Activated CD4-positive, CD25-positive, alpha-beta regulatory T cell treated with anti-CD3 and anti-CD28 coated beads, Interleukin-2, amount 50 U/mL, for 16 hours (primary cell): ENCODE results near the gene LOX.

Experiments
- DNase-seq: peaks from one replicate; pipeline ENCODE4 v3.0.0-alpha.2; 2020; ENCODE audit warnings: low read depth, low spot score

Gene LOX

GRCh38 chr5:122078116-122079110, at the start of gene LOX:
LOX (minus strand) TSS chr5:122078259; CDS start chr5:122077985, 274 bp downstream.
- DNase-seq: no peak

DNA sequence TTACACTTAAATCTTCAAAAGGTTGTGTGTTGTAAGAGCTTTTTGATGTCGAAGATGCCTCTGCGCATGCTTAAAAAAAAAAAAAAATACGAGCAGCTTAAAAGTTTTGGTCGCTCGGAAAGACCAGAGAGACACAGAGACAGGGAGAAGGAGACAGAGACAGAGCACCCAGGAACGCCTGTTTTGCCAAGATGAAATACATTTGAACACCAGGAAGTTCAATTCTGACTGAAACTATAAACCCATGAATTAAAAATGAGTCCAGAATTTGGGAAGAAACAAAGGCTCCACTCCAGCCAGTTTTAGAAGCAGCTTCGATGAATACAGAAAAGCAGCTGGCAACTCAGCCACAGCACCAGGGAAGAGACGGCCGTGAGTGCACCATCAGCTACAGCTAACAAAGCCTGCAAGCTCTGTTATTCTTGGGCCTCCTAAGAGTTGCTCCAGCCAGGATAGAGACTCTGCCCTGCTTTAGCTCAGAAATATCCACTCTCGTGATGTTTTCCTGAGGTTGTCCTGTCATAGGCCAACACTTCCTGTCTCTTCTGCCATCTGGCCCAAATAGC, 48.8 kb upstream of the LOX start:
- DNase-seq: no peak

GRCh38 chr5:122126177-122126755, 48.2 kb upstream of the LOX start:
- no peak for DNase-seq

DNA sequence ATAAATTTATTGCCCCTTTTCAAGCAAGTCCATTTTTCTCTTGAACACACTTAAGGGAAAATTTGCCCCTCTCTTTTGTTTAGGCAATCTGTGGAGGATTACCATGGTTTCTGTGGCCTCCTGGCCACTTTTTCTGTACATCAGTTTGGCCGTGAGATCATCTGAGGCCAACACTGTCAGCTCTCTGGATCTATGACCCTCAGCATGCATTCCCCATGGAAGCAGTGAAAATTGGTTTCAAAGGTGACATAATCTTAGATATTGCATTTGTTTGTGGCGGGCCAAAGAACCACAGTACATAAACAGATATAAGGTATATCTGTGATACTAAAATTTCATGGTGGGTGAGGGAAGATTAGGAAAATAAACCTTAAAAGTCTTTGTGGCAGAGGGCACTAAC, 46.7 kb upstream of the LOX start:
- no peak for DNase-seq

- no peak for DNase-seq
These were observed 43.7 kb upstream of the LOX start for GRCh38 chr5:122121479-122122465.

DNA sequence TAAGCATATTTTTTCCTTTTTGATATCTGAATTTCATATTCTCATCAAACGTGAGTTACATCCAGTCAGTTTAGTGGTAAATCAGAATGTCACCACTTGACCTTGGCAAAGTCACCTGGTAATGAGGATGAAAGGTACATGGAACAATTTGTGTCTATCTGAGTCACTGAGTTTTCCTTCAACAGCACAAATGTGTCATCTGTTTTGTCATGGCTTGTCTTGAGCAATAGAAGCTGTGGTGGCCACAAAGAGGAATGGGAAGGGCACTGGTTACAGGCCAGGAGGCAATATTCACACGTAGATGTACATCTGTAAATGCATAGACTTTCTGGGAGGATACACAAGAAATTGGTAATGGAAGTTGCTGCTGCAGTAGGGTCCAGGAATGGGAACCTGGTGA, 42.9 kb upstream of the LOX start:
- DNase-seq: no peak

- no peak for DNase-seq
These were observed 42.4 kb upstream of the LOX start for GRCh38 chr5:122120493-122120892.

GRCh38 chr5:122119205-122119604, 41.1 kb upstream of the LOX start:
- DNase-seq: no peak

DNA sequence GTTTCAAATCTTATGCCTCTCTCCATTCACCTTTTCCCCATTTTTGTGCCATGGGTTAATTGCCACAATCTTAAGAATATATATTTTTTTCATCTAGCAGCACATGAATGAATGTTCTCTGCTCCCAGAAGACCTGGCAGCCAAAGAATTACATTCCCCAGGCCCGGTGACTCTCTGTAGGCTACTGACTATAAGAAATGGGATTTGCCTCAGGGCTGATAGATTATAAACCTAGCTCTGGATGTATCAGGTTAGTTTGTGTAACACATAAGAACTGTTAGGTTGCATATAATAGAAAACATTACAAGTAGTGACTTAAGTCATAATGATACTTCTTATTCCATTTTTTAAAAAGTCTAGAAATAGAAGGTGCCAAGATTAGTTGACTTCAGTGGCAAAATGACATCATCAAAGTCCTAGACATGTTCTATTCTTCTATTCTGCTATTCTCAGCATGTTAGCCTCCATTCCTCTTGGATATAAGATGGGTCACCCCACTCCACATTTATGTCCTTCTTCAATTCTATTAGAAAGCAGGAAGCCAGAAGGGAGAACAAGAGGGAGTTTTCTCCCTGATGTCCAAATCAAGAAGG, 40.4 kb upstream of the LOX start:
- no peak for DNase-seq

- no peak for DNase-seq
These were observed 36.4 kb upstream of the LOX start for GRCh38 chr5:122114501-122114900.

GRCh38 chr5:122112733-122113558, 34.9 kb upstream of the LOX start:
- no peak for DNase-seq

- no peak for DNase-seq
These were observed 34.0 kb upstream of the LOX start for GRCh38 chr5:122112063-122112462.

DNA sequence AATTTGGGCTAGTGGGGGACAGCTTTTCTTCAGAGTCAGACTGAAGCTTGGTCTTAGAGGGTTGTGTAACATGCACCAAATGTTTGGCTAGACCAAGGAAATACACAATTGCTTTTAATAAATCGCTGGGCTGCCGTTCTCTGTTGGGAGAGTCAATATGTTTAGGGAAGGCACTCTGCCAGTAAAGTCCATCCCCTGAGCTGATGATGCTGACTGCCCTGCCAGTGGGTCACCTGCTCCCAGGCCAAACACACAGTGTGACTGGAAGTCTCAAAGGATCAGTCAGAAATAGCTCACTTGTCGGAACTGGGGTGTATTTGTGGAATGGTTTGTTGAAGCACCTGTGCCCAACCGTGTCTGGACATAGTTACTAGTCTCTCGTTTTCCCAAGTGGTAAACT, 33.4 kb upstream of the LOX start:
- DNase-seq: no peak

GRCh38 chr5:122110987-122111386, 32.9 kb upstream of the LOX start:
- no peak for DNase-seq

DNA sequence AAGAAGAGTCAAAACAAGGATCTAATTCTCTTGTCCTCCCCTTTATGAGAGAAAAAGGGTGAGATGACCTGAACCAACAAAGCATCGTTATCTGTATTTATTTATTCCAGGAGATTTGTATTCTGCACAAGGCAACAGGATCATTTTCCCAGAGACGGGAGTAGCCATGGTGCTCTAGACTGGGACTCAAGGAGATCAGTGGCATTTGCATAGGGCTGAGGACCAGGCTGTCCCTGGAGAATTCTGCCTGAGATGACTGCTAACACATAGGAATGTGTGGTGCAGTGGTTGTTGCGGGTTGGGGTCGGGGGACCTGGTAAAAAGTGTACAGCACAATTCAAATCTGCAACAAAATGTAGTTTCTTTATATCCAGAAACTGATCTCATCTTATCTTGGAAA, 29.0 kb upstream of the LOX start:
- DNase-seq: no peak

- DNase-seq: no peak
These were observed 27.9 kb upstream of the LOX start for GRCh38 chr5:122105909-122106308.

- no peak for DNase-seq
These were observed 24.8 kb upstream of the LOX start for GRCh38 chr5:122102825-122103224.

DNA sequence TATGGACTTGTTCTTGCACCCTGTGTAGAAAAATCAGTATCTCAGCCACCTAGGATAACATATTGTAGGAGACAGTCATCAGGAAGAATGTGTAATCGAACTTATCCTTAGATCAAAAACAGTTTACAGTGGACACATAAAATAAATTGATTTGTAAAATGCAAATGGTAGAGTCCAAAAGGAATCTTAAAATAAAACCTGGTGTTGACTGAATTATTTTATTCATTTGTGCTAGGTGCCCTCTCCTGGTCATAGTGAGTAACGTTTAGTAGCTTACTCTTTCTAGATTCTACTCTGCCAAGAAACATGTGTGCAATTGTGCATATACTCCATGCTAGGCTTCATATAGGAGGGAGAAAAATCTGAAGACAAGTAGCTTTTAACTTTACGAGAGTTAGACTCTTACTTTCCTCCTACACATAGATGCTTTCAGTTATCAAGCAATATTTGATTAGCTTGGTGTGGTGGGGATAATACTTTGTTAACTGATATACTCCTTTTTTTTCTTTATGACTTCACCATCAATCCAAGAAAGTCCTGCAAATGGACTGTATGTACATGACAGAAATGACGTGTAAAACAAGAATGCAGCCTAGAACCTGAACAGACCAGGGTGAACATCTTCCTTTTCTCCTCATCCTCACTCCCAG, 23.7 kb upstream of the LOX start:
- no peak for DNase-seq

DNA sequence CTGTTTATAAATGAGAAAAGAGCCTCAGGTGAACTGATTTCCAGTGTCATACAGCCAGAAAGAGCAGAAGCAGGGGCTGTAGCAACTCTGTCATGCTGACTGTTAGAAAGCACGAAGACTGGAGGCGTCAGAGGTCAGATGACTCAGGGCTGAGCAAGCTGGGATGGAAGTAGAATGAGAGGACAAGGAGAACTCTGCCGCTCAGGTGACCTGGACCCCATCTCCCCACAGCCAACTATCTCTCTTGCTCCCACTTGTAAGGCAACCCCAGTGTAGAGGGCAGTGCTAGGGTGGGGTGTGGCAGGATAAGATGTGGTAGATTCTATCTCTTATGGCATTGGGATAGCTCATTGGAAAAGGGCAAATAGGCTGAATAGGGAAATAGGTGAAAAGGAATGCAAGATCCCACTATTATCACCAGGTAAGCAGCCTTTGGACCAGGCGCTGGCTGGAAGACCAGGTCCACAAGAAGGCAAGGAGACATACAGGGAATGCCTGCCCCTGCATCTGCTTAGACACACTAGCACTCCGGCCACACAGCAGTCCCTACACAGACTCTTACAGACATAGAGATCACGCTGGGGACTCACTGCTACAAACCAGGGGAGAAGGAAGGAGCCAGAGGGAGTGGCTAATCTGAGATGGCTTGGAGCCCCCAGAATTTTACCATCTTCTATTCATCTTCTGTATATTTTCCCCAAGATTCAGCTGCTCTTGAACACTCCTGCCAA, 21.2 kb upstream of the LOX start:
- no peak for DNase-seq
